ENCODE results near the gene EHD4. TPM values are rescaled to one million over a fixed set of nuclear protein-coding genes. Genes with fewer than 3 reads are reported as not detected.

EHD4 gene
- total and polyA plus RNA-seq, 2 donors (not counting 3 experiments of a cell fraction or from before 2014, with no cell fraction given) = 96.7 to 128 TPM

DNA sequence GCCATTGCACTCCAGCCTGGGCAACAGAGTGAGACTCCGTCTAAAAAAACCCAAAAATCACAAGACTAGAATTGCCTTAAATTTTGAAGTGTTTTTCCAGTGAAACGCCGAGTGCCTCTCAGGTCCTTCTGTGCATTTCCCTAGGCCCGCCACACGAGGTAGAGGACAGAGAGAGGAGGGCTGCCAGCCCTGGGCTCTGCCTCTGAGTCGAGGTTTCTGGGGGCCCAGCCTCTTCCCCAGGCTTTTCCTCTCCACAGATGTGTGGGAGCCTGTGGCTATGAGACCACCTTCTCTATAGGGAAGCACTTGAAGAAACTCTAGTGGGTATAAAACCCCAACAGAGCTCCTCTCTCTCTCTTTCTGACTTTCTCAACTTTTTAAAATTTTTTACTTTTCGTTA, 10.9 kb upstream of the EHD4 start:
- no peaks in the 10 kb centered on the region for H3K9me1 ChIP-seq (replicated peaks; ENCODE audit: control insufficient read depth, extremely low read depth, insufficient read depth, low read length)
- FAIRE-seq (no peak), DNase-seq (ENCODE audit: low read depth, low spot score) (no peak)
- no peaks in the 10 kb centered on the region for H3K9me3 ChIP-seq (replicated peaks; ENCODE audit: control insufficient read depth, insufficient read depth, low read length)
- H3K4me3 ChIP-seq (replicated peaks in 1 of 3; ENCODE audit: insufficient read depth in 1 of 3, low read depth in 1 of 3, low read length in 3 of 3) = no peak overlapping the region
- dilution Hi-C loops (cut with MboI; ENCODE audit: extremely low pct_ligation_motif_present, low sequenced_read_pairs) (no loop called here), intact Hi-C loops (cut with micrococcal nuclease) (no loop called here)
- ChIA-PET CTCF (interaction anchor here (1.1 to 2.9 kb wide), 2 partner anchors 74 to 76 kb away, joined by 3 to 8 read pairs; no protein-coding TSS in a partner anchor), POLR2A (no interaction called here)
- H3K36me3 ChIP-seq (ENCODE audit: control insufficient read depth in 2 of 2, extremely low read depth in 1 of 2, insufficient read depth in 2 of 2, low read length in 2 of 2) = no peaks in the 10 kb centered on the region
- H3K79me2 ChIP-seq (ENCODE audit: control insufficient read depth, insufficient read depth, low read length) = no peaks in the 10 kb centered on the region
- H3K4me1 ChIP-seq (ENCODE audit: control insufficient read depth, extremely low read depth, insufficient read depth, low read length) = no peaks in the 10 kb centered on the region
- no peak overlapping the region for H3K27ac ChIP-seq (ENCODE audit: insufficient read depth, low read depth, low read length)
- H3K27me3 ChIP-seq (ENCODE audit: control insufficient read depth in 2 of 2, insufficient read depth in 2 of 2, low read length in 2 of 2) = no peaks in the 10 kb centered on the region
- no peak overlapping the region for H2AFZ ChIP-seq (ENCODE audit: low read depth, low read length)
- TF ChIP-seq GATA2 (IDR thresholded peaks at IDR 0.05; ENCODE audit: insufficient read depth, insufficient read length, low read depth, low read length) = no peak
- TF ChIP-seq, protein P1, sequence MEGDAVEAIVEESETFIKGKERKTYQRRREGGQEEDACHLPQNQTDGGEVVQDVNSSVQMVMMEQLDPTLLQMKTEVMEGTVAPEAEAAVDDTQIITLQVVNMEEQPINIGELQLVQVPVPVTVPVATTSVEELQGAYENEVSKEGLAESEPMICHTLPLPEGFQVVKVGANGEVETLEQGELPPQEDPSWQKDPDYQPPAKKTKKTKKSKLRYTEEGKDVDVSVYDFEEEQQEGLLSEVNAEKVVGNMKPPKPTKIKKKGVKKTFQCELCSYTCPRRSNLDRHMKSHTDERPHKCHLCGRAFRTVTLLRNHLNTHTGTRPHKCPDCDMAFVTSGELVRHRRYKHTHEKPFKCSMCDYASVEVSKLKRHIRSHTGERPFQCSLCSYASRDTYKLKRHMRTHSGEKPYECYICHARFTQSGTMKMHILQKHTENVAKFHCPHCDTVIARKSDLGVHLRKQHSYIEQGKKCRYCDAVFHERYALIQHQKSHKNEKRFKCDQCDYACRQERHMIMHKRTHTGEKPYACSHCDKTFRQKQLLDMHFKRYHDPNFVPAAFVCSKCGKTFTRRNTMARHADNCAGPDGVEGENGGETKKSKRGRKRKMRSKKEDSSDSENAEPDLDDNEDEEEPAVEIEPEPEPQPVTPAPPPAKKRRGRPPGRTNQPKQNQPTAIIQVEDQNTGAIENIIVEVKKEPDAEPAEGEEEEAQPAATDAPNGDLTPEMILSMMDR (IDR thresholded peaks at IDR 0.05; ENCODE audit: extremely low read depth in 1 of 2, insufficient read depth in 1 of 2, low read depth in 1 of 2, low read length in 2 of 2) = no peak
- TF ChIP-seq MYC (IDR thresholded peaks at IDR 0.05; ENCODE audit: low read depth, low read length) = no peak
- no peak for TF ChIP-seq EZH2 (IDR thresholded peaks at IDR 0.05; ENCODE audit: borderline replicate concordance, low read depth, low read length, severe bottlenecking)
- H3K4me2 ChIP-seq (ENCODE audit: insufficient read depth, low read length) = no peak overlapping the region
- H4K20me1 ChIP-seq (replicated peaks; ENCODE audit: control insufficient read depth, extremely low read depth, insufficient read depth, low read length) = no peaks in the 10 kb centered on the region
- H3K9ac ChIP-seq (replicated peaks; ENCODE audit: extremely low read depth, insufficient read depth, low read length) = no peak overlapping the region
- BruUV-seq (replicated peaks) = no TSS peak
